ENCODE results near the gene JARID2.

- no peak for TF ChIP-seq PHF20 (IDR thresholded peaks at IDR 0.05; ENCODE audit: partially characterized antibody)
- TF ChIP-seq JUN (IDR thresholded peaks at IDR 0.05; ENCODE audit: borderline replicate concordance, low read depth, low read length): no peak
- TF ChIP-seq JUN (CRISPR knock-in tag; IDR thresholded peaks at IDR 0.05; ENCODE audit: borderline replicate concordance): no peak
- TF ChIP-seq, protein P1, sequence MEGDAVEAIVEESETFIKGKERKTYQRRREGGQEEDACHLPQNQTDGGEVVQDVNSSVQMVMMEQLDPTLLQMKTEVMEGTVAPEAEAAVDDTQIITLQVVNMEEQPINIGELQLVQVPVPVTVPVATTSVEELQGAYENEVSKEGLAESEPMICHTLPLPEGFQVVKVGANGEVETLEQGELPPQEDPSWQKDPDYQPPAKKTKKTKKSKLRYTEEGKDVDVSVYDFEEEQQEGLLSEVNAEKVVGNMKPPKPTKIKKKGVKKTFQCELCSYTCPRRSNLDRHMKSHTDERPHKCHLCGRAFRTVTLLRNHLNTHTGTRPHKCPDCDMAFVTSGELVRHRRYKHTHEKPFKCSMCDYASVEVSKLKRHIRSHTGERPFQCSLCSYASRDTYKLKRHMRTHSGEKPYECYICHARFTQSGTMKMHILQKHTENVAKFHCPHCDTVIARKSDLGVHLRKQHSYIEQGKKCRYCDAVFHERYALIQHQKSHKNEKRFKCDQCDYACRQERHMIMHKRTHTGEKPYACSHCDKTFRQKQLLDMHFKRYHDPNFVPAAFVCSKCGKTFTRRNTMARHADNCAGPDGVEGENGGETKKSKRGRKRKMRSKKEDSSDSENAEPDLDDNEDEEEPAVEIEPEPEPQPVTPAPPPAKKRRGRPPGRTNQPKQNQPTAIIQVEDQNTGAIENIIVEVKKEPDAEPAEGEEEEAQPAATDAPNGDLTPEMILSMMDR (IDR thresholded peaks at IDR 0.05 in 2 of 3, conservative IDR thresholded peaks at IDR 0.05 in 1 of 3; ENCODE audit: insufficient read depth in 2 of 3, low read depth in 1 of 3, low read length in 3 of 3): no peak
- TF ChIP-seq MCM2 (IDR thresholded peaks at IDR 0.05; ENCODE audit: low read depth): no peak
- no peak for TF ChIP-seq POLR2A (conservative IDR thresholded peaks at IDR 0.05)
- no peak for TF ChIP-seq ZNF436 (CRISPR knock-in tag; IDR thresholded peaks at IDR 0.05)
Measured at GRCh38 chr6:15403094-15403755, 157.4 kb downstream of the JARID2 start.

All from K562 (cell line).